Smooth muscle cell (in vitro differentiated cells): ENCODE results near the gene KLHL30. TPM values are rescaled to one million over a fixed set of nuclear protein-coding genes. Genes with fewer than 3 reads are reported as not detected.

ENCODE experiments used
- DNase-seq: peaks from one replicate; lab custom pipeline; 2025; ENCODE audit not compliant: unreplicated experiment; lab: John Stamatoyannopoulos, UW
- H2AFZ ChIP-seq: fragments of 200-600 bp; sonication (generic); 2 replicates; pipeline ENCODE4 v1.6.0; 2016; ENCODE audit warnings: antibody characterized with exemption, low read depth, mild to moderate bottlenecking
- H3F3A ChIP-seq: fragments of 200-600 bp; sonication (generic); 2 replicates; pipeline ENCODE4 v1.6.0; 2017; ENCODE audit warnings: antibody characterized with exemption, low read depth
- H3K27ac ChIP-seq: fragments of 200-600 bp; sonication (generic); 2 replicates; pipeline ENCODE4 v1.5.1; 2016; ENCODE audit warnings: low read depth, mild to moderate bottlenecking
- H3K27me3 ChIP-seq: fragments of 200-600 bp; sonication (generic); 2 replicates; pipeline ENCODE4 v1.6.1; 2016; ENCODE audit warnings: low read depth, mild to moderate bottlenecking
- H3K36me3 ChIP-seq: fragments of 200-600 bp; sonication (generic); 2 replicates; pipeline ENCODE4 v1.5.1; 2016; ENCODE audit warnings: low read depth
- H3K4me1 ChIP-seq: fragments of 200-600 bp; sonication (generic); 2 replicates; pipeline ENCODE4 v1.5.1; 2016; ENCODE audit warnings: low read depth
- H3K4me2 ChIP-seq: fragments of 200-600 bp; sonication (generic); 2 replicates; pipeline ENCODE4 v1.6.0; 2016; ENCODE audit warnings: mild to moderate bottlenecking
- H3K4me3 ChIP-seq: fragments of 200-600 bp; sonication (generic); 2 replicates; pipeline ENCODE4 v1.5.1; 2016; ENCODE audit warnings: mild to moderate bottlenecking
- H3K79me2 ChIP-seq: fragments of 200-600 bp; sonication (generic); 2 replicates; pipeline ENCODE4 v1.6.0; 2016; ENCODE audit warnings: low read depth, mild to moderate bottlenecking
- H3K9ac ChIP-seq: fragments of 200-600 bp; sonication (generic); 2 replicates; pipeline ENCODE4 v1.6.0; 2016; ENCODE audit warnings: low read depth
- H3K9me3 ChIP-seq: fragments of 200-600 bp; sonication (generic); replicated peaks from 2 replicates; pipeline ENCODE4 v1.5.1; 2016; ENCODE audit warnings: low read depth
- H4K20me1 ChIP-seq: fragments of 200-600 bp; sonication (generic); 2 replicates; pipeline ENCODE4 v1.6.0; 2016; ENCODE audit warnings: low read depth
- WGBS: methylation state at CpG from one replicate; pipeline ENCODE4 v1.1.7; 2016; ENCODE audit warnings: low lambda C conversion rate; 5-methylcytosine and 5-hydroxymethylcytosine counted together
- polyA plus RNA-seq: library from polyadenylated mRNA; unstranded; fragments of >200 nt; fragmentation: Nextera tagmentation; extraction: Ambion mirVana; gene quantifications from 2 replicates; pipeline ENCODE4 v1.2.1, GENCODE V29; 2016
- total RNA-seq: library from RNA; depleted of rRNA; stranded (reverse); fragments of >200 nt; gene quantifications from 2 replicates; pipeline ENCODE4 v1.2.3, GENCODE V29; 2014
- TF ChIP-seq, protein P1 (sequence below): fragments of 200-600 bp; sonication (generic); IDR thresholded peaks from 2 replicates; pipeline ENCODE4 v1.5.1; 2017; ENCODE audit warnings: borderline replicate concordance, mild to moderate bottlenecking, antibody characterized with exemption; ENCODE audit not compliant: insufficient read depth, poor library complexity, severe bottlenecking

KLHL30 gene
- total and polyA plus RNA-seq, 2 experiments from 2014 or later: 0.31 TPM; not detected in 1

DNA sequence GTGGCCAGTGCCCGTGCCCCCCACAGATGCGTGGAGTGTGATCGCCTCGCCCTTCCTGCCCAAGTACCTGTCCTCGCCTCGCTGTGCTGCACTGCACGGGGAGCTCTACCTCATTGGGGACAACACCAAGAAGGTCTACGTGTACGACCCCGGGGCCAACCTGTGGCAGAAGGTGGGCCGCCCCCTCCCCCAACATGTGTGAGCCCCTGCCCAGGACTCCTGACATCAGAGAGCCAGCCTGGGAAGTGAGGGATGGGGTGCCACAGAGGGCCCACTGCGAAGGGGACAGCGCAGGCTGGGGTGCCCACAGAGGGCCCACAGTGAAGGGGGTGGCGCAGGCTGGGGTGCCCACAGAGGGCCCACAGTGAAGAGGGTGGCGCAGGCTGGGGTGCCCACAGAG, 10.5 kb downstream of the KLHL30 start:
- Histone ChIP-seq H3K4me2 (no peak overlapping the region), H3K27me3 (no peaks in the 10 kb centered on the region), H2AFZ (no peak overlapping the region), H3K4me3 (no peak overlapping the region), H3K79me2 (no peaks in the 10 kb centered on the region), H3K36me3 (no peaks in the 10 kb centered on the region), H3K4me1 (no peaks in the 10 kb centered on the region), H3K9me3 (no peaks in the 10 kb centered on the region), H3K9ac (no peak overlapping the region), H4K20me1 (no peaks in the 10 kb centered on the region), H3F3A (no peaks in the 10 kb centered on the region), H3K27ac (no peak overlapping the region)
- no peak for DNase-seq
- TF ChIP-seq, protein P1, sequence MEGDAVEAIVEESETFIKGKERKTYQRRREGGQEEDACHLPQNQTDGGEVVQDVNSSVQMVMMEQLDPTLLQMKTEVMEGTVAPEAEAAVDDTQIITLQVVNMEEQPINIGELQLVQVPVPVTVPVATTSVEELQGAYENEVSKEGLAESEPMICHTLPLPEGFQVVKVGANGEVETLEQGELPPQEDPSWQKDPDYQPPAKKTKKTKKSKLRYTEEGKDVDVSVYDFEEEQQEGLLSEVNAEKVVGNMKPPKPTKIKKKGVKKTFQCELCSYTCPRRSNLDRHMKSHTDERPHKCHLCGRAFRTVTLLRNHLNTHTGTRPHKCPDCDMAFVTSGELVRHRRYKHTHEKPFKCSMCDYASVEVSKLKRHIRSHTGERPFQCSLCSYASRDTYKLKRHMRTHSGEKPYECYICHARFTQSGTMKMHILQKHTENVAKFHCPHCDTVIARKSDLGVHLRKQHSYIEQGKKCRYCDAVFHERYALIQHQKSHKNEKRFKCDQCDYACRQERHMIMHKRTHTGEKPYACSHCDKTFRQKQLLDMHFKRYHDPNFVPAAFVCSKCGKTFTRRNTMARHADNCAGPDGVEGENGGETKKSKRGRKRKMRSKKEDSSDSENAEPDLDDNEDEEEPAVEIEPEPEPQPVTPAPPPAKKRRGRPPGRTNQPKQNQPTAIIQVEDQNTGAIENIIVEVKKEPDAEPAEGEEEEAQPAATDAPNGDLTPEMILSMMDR: no peak
- 95% methylated on average over 13 of the region's 15 CpGs for WGBS

DNA sequence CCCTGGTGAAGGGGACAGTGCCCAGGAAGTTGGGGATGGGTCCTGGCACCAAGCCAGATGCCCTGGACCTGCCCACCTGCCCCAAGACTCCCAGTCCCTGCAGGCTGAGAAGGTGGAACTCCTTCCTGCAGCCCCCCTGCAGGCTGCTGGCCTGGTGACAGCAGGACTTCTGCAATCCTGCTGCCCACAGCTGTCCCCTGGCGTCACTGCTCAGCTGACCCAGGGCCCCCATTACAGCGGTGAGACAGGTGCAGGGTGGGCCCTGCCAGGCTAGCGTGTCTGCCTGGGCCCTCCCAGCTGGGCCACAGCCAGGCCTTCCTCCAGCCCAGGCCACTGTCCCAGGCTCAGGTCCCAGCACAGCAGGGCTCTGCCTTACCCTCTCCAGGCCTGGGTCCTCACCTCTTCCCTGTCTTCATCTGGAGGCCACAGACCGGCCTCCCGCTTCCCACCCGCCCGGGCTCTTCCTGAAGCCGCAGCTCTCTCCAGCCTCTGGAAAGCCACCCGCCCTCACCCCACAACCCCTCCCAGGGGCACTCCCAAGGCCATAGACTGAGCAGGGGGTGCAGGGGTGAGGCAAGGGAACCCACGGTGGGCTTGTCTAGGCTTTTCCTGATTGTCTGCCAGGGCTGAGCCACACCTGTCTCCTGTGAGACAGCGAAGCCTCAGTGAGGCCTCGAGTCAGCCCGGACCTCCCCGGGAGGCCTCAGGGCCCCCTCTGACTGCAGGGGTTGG, 11.5 kb downstream of the KLHL30 start:
- H3F3A ChIP-seq: no peaks in the 10 kb centered on the region
- H3K27ac ChIP-seq: no peak overlapping the region
- no peaks in the 10 kb centered on the region for H3K9me3 ChIP-seq
- H4K20me1 ChIP-seq: no peaks in the 10 kb centered on the region
- DNase-seq: no peak
- no peaks in the 10 kb centered on the region for H3K36me3 ChIP-seq
- no peaks in the 10 kb centered on the region for H3K79me2 ChIP-seq
- WGBS: 90% methylated on average over 14 of the region's 14 CpGs
- H2AFZ ChIP-seq: no peak overlapping the region
- no peak overlapping the region for H3K9ac ChIP-seq
- no peaks in the 10 kb centered on the region for H3K27me3 ChIP-seq
- TF ChIP-seq, protein P1: no peak
- H3K4me3 ChIP-seq: no peak overlapping the region
- H3K4me2 ChIP-seq: no peak overlapping the region
- H3K4me1 ChIP-seq: no peaks in the 10 kb centered on the region

DNA sequence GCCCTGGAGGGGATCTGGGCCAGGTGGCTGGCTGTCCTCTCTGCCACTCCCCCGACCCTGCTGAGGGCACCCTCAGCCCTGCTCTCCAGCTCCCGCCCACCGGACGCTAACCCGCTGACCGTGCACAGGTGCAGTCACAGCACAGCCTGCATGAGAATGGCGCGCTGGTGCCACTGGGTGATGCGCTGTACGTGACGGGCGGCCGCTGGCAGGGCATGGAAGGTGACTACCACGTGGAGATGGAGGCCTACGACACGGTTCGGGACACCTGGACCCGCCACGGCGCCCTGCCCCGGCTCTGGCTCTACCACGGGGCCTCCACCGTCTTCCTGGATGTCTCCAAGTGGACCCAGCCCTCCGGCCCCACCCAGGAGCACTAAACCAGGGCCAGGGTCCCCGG, 12.2 kb downstream of the KLHL30 start:
- no peaks in the 10 kb centered on the region for H3K4me1 ChIP-seq
- no peak overlapping the region for H3K4me2 ChIP-seq
- no peaks in the 10 kb centered on the region for H3K27me3 ChIP-seq
- no peaks in the 10 kb centered on the region for H3K79me2 ChIP-seq
- no peak for DNase-seq
- TF ChIP-seq, protein P1: no peak
- no peak overlapping the region for H3K27ac ChIP-seq
- no peaks in the 10 kb centered on the region for H3K9me3 ChIP-seq
- H4K20me1 ChIP-seq: no peaks in the 10 kb centered on the region
- no peaks in the 10 kb centered on the region for H3F3A ChIP-seq
- no peak overlapping the region for H2AFZ ChIP-seq
- H3K9ac ChIP-seq: no peak overlapping the region
- H3K36me3 ChIP-seq: no peaks in the 10 kb centered on the region
- 97% methylated on average over 19 of the region's 25 CpGs for WGBS
- no peak overlapping the region for H3K4me3 ChIP-seq

DNA sequence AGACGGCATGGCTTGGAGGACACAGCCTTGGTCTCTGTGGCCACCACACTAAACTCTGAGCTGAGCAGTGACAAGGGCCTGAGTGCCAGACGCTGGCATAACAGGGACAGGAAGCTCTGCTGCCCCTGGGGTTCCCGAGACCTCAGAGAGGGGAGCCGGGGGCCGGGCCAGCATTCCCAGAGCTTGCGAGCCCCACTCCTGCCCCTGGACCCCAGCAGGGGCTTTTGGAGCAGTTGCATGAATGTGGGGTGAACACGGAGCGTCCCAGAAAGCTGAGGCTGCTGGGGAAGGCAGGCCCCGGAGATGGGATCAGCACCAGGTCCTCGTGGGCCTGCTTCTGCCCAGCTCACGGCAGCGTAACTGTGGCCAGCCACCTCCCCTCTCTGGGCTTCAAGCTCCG, 12.7 kb downstream of the KLHL30 start:
- no peak overlapping the region for H3K4me3 ChIP-seq
- no peaks in the 10 kb centered on the region for H4K20me1 ChIP-seq
- no peak overlapping the region for H3K27ac ChIP-seq
- H3K79me2 ChIP-seq: no peaks in the 10 kb centered on the region
- DNase-seq: no peak
- no peaks in the 10 kb centered on the region for H3F3A ChIP-seq
- H3K9ac ChIP-seq: no peak overlapping the region
- no peaks in the 10 kb centered on the region for H3K9me3 ChIP-seq
- no peak overlapping the region for H3K4me2 ChIP-seq
- no peaks in the 10 kb centered on the region for H3K27me3 ChIP-seq
- WGBS: 92% methylated on average over 13 of the region's 13 CpGs
- no peak overlapping the region for H2AFZ ChIP-seq
- H3K36me3 ChIP-seq: no peaks in the 10 kb centered on the region
- H3K4me1 ChIP-seq: no peaks in the 10 kb centered on the region
- TF ChIP-seq, protein P1: no peak
